ENCODE data around the gene TPK1.

Gene TPK1

DNA sequence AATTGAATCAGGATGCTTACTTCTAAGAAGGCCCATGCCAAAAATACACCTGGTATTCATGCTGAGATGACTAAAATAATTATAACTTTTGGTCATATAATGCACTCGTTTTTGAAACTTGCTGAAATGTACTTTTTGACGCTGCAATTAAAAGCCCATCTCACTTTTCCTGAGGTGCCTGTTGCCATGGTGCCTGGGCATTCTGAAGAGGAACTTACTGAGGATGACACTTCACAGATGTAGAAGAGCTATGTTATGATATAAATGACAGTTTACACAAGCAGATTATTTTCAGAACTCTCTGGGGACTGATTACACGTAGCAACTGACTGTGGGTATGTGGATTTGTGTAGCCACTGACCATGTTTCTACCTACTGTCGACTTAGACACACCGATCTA lies 182.4 kb downstream of the TPK1 start:
- H3K4me3 ChIP-seq (ENCODE audit: low read length) = no peak overlapping the region
- TF ChIP-seq, protein P1, sequence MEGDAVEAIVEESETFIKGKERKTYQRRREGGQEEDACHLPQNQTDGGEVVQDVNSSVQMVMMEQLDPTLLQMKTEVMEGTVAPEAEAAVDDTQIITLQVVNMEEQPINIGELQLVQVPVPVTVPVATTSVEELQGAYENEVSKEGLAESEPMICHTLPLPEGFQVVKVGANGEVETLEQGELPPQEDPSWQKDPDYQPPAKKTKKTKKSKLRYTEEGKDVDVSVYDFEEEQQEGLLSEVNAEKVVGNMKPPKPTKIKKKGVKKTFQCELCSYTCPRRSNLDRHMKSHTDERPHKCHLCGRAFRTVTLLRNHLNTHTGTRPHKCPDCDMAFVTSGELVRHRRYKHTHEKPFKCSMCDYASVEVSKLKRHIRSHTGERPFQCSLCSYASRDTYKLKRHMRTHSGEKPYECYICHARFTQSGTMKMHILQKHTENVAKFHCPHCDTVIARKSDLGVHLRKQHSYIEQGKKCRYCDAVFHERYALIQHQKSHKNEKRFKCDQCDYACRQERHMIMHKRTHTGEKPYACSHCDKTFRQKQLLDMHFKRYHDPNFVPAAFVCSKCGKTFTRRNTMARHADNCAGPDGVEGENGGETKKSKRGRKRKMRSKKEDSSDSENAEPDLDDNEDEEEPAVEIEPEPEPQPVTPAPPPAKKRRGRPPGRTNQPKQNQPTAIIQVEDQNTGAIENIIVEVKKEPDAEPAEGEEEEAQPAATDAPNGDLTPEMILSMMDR (conservative IDR thresholded peaks at IDR 0.05; ENCODE audit: low read depth, low read length) = no peak
- DNase-seq (ENCODE audit: low read depth) = no peak

DNA sequence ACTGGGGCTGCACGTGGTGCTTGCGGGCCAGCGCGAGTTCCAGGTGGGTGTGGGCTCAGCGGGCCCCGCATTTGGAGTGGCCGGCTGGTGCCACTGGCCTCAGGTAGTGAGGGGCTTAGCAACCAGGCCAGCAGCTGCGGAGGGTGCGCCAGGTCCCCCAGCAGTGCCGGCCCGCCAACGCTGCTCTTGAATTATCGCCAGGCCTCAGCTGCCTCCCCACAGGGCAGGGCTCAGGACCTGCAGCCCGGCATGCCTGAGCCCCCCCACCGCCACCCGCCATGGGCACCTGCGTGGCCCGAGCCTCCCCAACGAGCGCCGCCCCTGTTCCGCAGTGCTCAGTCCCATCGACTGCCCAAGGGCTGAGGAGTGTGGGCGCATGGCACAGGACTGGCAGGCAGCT lies 185.4 kb downstream of the TPK1 start:
- DNase-seq (ENCODE audit: low read depth) = no peak
- TF ChIP-seq, protein P1 (conservative IDR thresholded peaks at IDR 0.05; ENCODE audit: low read depth, low read length) = no peak
- H3K4me3 ChIP-seq (ENCODE audit: low read length) = no peak overlapping the region

DNA sequence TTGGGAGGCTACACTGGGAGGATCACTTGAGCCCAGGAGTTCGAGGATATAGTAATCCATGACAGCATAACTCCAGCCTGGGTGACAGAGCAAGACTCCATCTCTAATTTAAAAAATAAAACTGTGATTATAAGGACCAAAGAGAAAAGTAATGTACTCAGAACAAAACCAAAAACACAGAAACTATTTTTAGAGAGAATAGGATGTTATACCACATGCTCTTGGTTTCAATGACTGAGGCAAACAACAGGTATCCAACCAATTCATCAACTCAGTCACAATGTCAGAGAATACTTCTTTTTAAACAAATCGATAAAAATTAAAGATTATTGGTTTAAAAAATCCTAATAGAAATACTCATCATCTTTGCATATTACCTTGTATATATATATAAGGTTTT lies 186.7 kb downstream of the TPK1 start:
- H3K4me3 ChIP-seq (ENCODE audit: low read length) = no peak overlapping the region
- no peak for DNase-seq (ENCODE audit: low read depth)
- TF ChIP-seq, protein P1 (conservative IDR thresholded peaks at IDR 0.05; ENCODE audit: low read depth, low read length) = no peak

DNA sequence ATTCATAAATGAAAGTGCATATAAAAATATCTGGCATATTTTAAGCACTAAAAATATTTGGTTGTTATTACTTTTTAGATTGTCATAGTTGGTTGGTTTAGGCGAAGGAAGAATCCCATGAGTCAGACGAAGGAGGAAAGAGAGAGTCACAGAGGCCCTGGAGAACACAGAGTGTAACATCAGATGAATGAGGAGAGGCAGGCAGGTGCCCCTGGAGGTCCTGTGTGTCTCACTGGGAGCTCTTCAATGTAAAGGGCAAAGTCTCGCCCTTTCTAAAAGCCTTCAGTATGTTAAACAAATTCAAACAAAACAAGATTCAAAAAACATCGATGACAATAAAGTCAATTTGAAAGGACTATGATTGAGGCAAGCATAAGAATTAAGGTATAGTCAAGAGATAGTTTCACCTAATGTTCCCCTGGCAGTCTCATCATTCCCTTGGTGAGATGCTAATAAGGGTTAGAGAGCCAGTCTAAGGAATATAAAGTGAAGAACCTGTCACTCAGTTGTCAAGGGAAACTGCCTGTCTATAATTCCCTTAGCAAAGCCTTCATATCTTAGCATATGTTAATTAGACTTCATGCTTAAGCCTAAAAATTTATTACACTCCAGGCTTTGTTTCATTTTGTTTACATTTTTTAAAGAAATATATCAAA lies 194.3 kb downstream of the TPK1 start:
- TF ChIP-seq, protein P1 (conservative IDR thresholded peaks at IDR 0.05; ENCODE audit: low read depth, low read length) = no peak
- no peak for DNase-seq (ENCODE audit: low read depth)
- H3K4me3 ChIP-seq (ENCODE audit: low read length) = no peak overlapping the region

DNA sequence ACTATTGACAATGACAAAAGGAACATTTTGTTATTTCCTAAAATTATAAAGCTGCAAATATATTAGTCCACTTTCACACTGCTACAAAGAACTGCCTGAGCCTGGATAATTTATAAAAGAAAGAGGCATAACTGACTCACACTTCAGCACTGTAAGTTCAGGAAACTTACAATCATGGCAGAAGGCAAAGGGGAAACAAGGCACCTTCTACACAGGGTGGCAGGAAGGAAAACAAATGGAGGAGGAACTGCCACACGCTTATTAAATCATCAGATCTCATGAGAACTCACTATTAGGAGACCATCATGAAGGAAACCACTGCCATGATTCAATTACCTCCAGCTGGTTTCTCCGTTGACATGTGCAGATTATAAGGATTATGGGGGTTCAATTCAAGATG lies 203.1 kb downstream of the TPK1 start:
- no peak overlapping the region for H3K4me3 ChIP-seq (ENCODE audit: low read length)
- TF ChIP-seq, protein P1 (conservative IDR thresholded peaks at IDR 0.05; ENCODE audit: low read depth, low read length) = no peak
- DNase-seq (ENCODE audit: low read depth) = no peak

DNA sequence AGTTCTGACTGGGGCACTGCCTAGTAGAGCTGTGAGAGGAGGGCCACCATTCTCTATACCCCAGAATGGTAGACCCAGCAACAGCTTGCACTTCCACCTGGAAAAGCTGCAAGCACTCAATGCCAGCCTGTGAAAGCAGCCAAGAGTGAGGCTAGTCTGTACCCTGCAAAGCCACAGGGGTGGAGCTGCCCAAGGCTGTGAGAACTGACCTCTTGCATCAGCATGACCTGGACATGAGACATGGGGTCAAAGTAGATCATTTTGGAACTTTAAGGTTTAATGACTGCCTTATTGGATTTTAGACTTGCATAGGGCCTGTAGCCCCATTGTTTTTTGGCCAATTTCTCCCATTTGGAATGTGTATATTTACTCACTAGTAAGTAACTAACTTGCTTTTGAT lies 206.3 kb downstream of the TPK1 start:
- no peak for DNase-seq (ENCODE audit: low read depth)
- no peak overlapping the region for H3K4me3 ChIP-seq (ENCODE audit: low read length)
- TF ChIP-seq, protein P1 (conservative IDR thresholded peaks at IDR 0.05; ENCODE audit: low read depth, low read length) = no peak

DNA sequence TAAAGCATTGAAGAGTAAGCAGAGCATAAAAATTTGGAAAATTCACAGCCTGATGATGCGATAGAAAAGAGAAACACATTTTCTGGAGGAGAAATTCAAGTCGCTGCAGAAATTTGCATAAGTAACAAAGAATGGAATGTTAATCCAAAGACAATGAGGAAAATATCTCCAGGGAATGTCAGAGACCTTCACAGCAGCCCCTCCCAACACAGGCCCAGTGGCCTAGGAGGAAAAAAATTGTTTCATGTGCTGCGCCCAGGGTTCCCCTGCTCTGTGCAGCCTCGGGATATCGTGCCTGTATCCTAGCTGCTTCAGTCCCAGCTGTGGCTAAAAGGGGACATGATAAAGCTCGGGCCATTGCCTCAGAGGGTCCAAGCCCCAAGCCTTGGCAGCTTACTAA lies 206.8 kb downstream of the TPK1 start:
- H3K4me3 ChIP-seq (ENCODE audit: low read length) = no peak overlapping the region
- TF ChIP-seq, protein P1 (conservative IDR thresholded peaks at IDR 0.05; ENCODE audit: low read depth, low read length) = no peak
- DNase-seq (ENCODE audit: low read depth) = no peak

All from retinal pigment epithelial cell (primary cell).